ENCODE results near the gene NHERF1. TPM values are rescaled to one million over a fixed set of nuclear protein-coding genes. Genes with fewer than 3 reads are reported as not detected.

NHERF1 gene
- total RNA-seq, 2 donors from 2014 or later = 20.2 to 30.9 TPM

DNA sequence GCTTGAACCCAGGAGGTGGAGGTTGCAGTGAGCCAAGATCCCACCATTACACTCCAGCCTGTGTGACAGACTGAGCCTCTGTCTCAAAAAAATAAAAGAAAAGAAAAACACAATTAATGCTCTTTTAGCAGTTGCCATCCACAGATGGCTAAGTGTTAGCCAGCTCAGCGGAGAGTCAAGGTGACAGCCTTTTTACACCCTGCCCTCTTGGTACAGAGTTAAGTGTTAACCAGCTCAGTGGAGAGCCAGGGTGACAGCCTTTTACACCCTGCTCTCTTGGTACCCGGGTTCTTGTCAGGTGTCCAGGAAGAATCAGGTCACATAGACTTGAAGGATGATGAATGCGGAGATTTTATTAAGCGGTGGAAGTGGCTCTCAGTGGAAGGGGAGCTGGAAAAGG is 27.9 kb upstream of the NHERF1 start:
- no peak for DNase-seq (ENCODE audit: low spot score)
- TF ChIP-seq, protein P1, sequence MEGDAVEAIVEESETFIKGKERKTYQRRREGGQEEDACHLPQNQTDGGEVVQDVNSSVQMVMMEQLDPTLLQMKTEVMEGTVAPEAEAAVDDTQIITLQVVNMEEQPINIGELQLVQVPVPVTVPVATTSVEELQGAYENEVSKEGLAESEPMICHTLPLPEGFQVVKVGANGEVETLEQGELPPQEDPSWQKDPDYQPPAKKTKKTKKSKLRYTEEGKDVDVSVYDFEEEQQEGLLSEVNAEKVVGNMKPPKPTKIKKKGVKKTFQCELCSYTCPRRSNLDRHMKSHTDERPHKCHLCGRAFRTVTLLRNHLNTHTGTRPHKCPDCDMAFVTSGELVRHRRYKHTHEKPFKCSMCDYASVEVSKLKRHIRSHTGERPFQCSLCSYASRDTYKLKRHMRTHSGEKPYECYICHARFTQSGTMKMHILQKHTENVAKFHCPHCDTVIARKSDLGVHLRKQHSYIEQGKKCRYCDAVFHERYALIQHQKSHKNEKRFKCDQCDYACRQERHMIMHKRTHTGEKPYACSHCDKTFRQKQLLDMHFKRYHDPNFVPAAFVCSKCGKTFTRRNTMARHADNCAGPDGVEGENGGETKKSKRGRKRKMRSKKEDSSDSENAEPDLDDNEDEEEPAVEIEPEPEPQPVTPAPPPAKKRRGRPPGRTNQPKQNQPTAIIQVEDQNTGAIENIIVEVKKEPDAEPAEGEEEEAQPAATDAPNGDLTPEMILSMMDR (IDR thresholded peaks at IDR 0.05) = no peak
- Histone ChIP-seq H3K4me3 (no peak overlapping the region), H3K27ac (no peak overlapping the region), H3K9me3 (no peaks in the 10 kb centered on the region), H3K27me3 (no peaks in the 10 kb centered on the region), H3K36me3 (no peaks in the 10 kb centered on the region), H3K4me1 (no peaks in the 10 kb centered on the region)

DNA sequence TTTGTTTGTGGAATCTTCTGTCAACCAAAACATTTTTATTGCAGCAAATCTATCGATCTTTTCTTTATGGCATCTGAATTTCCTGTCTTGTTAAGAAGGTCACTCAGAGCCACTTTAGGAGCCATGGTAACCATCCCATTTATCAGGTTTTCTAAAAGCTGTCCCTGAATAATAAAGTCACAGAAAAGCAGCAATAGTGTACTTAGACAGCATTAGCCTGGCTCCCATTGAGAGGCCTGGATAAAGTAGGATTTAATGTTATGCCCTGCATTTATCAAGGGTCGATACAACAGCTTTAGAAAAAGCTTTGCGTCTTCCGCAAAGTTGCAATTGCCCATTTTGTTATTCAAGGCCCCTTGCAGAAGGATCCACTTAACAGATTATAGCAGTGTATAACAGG is 25.6 kb upstream of the NHERF1 start:
- no peaks in the 10 kb centered on the region for H3K4me1 ChIP-seq
- TF ChIP-seq, protein P1 (IDR thresholded peaks at IDR 0.05) = no peak
- no peaks in the 10 kb centered on the region for H3K27me3 ChIP-seq
- no peak for DNase-seq (ENCODE audit: low spot score)
- no peaks in the 10 kb centered on the region for H3K9me3 ChIP-seq
- no peaks in the 10 kb centered on the region for H3K36me3 ChIP-seq
- H3K4me3 ChIP-seq = no peak overlapping the region
- no peak overlapping the region for H3K27ac ChIP-seq

DNA sequence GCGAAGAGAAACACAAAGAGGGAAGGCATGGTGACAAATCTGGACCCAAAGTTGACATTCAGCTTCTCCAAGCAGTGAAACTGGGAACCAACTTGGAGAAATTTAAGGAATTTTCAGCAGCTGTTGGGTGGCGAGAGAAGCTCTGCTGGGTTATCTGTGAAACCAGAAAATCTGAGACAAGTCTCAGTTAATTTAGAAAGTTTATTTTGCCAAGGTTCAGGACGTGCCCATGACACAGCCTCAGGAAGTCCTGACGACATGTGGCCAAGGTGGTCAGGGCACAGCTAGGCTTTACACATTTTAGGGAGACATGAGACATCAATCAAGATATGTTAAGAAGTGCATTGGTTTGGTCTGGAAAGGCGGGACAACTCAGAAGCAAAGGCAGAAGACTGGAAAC is 24.5 kb upstream of the NHERF1 start:
- H3K36me3 ChIP-seq = no peaks in the 10 kb centered on the region
- TF ChIP-seq, protein P1 (IDR thresholded peaks at IDR 0.05) = no peak
- DNase-seq (ENCODE audit: low spot score) = no peak
- no peaks in the 10 kb centered on the region for H3K4me1 ChIP-seq
- H3K9me3 ChIP-seq = no peaks in the 10 kb centered on the region
- H3K4me3 ChIP-seq = no peak overlapping the region
- H3K27ac ChIP-seq = no peak overlapping the region
- no peaks in the 10 kb centered on the region for H3K27me3 ChIP-seq

DNA sequence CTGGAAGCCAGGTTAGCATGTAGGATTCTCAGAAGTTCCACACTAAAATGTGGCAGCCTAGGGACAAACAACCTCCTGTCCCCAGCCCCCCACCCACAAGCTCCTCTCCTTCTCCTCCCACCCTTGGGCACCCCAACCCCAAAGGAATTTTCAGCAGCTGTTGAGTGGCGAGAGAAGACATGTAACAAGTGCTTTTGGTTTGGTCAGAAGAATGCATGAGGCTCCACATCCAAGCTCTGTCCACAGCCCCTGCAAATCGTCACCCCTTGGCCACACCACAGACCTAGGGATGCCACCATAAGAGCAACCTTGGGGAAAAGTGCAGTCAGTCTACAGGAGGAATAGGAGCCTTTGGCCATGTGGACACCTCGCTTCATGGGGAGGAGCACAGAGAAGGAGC is 23.3 kb upstream of the NHERF1 start:
- Histone ChIP-seq H3K9me3 (no peaks in the 10 kb centered on the region), H3K36me3 (no peaks in the 10 kb centered on the region), H3K27me3 (no peaks in the 10 kb centered on the region), H3K4me3 (no peak overlapping the region), H3K4me1 (no peaks in the 10 kb centered on the region), H3K27ac (no peak overlapping the region)
- no peak for DNase-seq (ENCODE audit: low spot score)
- TF ChIP-seq, protein P1 (IDR thresholded peaks at IDR 0.05) = no peak

DNA sequence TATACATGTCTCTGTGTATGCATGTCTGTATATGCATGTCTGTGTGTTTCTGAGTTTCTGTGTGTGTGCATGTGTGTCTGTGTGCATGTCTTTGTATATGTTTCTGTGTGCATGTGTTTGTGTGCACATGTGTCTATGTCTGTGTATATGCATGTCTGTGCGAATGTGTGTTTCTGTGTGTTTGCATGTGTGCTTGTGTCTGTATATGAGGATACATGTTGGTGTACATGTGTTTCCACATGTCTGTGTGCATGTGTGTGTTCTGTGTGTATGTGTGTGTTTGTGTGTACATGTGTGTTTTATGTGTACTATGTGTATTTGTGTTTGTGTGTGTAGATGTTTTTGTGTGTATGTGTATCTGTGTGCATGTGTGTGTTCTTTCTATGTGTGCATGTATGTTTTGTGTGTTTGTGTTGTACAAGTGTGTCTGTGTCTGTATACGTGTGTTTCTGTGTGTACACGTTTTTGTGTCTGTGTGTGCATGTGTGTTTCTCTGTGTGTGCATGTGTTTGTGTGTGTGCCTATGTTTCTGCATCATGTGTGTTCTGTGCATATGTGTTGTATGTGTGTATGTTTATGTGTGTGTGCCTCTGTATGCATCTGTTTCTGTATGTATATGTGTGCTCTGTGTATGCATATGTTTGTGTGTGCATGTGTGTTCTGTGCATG is 20.3 kb upstream of the NHERF1 start:
- TF ChIP-seq, protein P1 (IDR thresholded peaks at IDR 0.05) = no peak
- Histone ChIP-seq H3K36me3 (no peaks in the 10 kb centered on the region), H3K4me3 (no peak overlapping the region), H3K27me3 (no peaks in the 10 kb centered on the region), H3K4me1 (no peaks in the 10 kb centered on the region), H3K9me3 (no peaks in the 10 kb centered on the region), H3K27ac (no peak overlapping the region)
- no peak for DNase-seq (ENCODE audit: low spot score)

DNA sequence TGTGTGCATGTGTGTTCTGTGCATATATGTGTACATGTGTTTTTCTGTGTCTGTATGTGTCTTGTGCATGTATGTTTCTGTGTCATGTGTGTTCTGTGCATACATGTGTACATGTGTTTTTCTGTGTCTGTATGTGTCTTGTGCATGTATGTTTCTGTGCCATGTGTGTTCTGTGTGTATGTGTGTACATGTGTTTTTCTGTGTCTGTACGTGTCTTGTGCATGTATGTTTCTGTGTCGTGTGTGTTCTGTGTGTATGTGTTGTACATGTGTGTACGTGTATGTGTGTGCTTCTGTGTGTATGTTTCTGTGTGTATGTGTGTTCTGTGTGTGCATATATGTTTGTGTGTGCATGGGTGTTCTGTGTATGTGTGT is 19.7 kb upstream of the NHERF1 start:
- TF ChIP-seq, protein P1 (IDR thresholded peaks at IDR 0.05) = no peak
- Histone ChIP-seq H3K27me3 (no peaks in the 10 kb centered on the region), H3K27ac (no peak overlapping the region), H3K9me3 (no peaks in the 10 kb centered on the region), H3K4me1 (no peaks in the 10 kb centered on the region), H3K4me3 (no peak overlapping the region), H3K36me3 (no peaks in the 10 kb centered on the region)
- no peak for DNase-seq (ENCODE audit: low spot score)

All from right atrium auricular region (tissue), 2 donors.